Psoas muscle (tissue), 8 donors: ENCODE measurements around the gene CFAP70. TPM values are rescaled to one million over a fixed set of nuclear protein-coding genes. Genes with fewer than 3 reads are reported as not detected.

Experiments used
- ATAC-seq, 4 donors: fragments of 200-7000 bp; cut with Tn5 transposase; one replicate each; pipeline ENCODE4 v1.9.1; 2020; ENCODE audit warnings: moderate library complexity in 3 of 4, mild to moderate bottlenecking in 2 of 4
- DNase-seq, 2 donors: peaks; one replicate each; pipeline ENCODE4 v3.0.0-alpha.2; 2020
- H3K27ac ChIP-seq: fragments of 200-600 bp; one replicate; pipeline ENCODE4 v1.8.0; 2022
- H3K27me3 ChIP-seq, 3 donors: fragments of 200-600 bp in 1 of 3; one replicate each; pipeline versions ENCODE4 v1.6.1 to v1.8.0; 2013 to 2022; ENCODE audit warnings: low read length in 2 of 3, mild to moderate bottlenecking in 2 of 3, moderate library complexity in 1 of 3; ENCODE audit not compliant: insufficient read depth in 3 of 3
- H3K36me3 ChIP-seq, 2 donors: fragments of 200-600 bp in 1 of 2; one replicate each; pipeline versions ENCODE4 v1.6.1 to v1.8.0; 2013 to 2022; ENCODE audit warnings: low read depth in 1 of 2, mild to moderate bottlenecking in 1 of 2, moderate library complexity in 1 of 2; ENCODE audit not compliant: insufficient read depth in 1 of 2
- H3K4me1 ChIP-seq: fragments of 200-600 bp; one replicate; pipeline ENCODE4 v1.8.0; 2022
- H3K4me3 ChIP-seq: fragments of 200-600 bp; one replicate; pipeline ENCODE4 v1.8.0; 2022; ENCODE audit warnings: mild to moderate bottlenecking
- H3K9me3 ChIP-seq: fragments of 200-600 bp; one replicate; pipeline ENCODE4 v1.8.0; 2022
- CTCF ChIP-seq: fragments of 200-600 bp; IDR thresholded peaks from one replicate; pipeline ENCODE4 v1.8.0; 2022; ENCODE audit warnings: antibody characterized with exemption
- WGBS, 3 donors: extraction: QIAGEN DNeasy Blood & Tissue Kit; methylation state at CpG; one replicate each; pipeline versions ENCODE4 v1.1.6 to v1.1.7; 2013; 5-methylcytosine and 5-hydroxymethylcytosine counted together
- intact Hi-C, 2 donors: fragments of 100-400 bp; cut with DNase I; formaldehyde crosslinking; loops; one replicate each; pipeline versions ENCODE4 v1.11.0 to v1.14.2; 2022
- polyA plus RNA-seq, 3 donors: library from polyadenylated mRNA; stranded (reverse); fragments of 200-250 nt; gene quantifications; one replicate each; pipeline ENCODE4 v1.2.3, GENCODE V29; 2013
- total RNA-seq, 4 donors: library from RNA; stranded (reverse); fragmentation: NEBNext Ultra II Directional in 2 of 4; extraction: Animal tissue kit (Norgen Biotek cat#: 25700) in 2 of 4; gene quantifications; one replicate each; pipeline versions ENCODE4 v1.2.1 to v1.2.4, GENCODE V29; 2021 to 2023
- donor health status: healthy with polysubstance abuse.
- donor health status: DM: no; HTN: no; CAD: no; lungs with moderate emphysema.
- donor health status: Bipolar disorder and iron deficiency.
- donor health status: healthy.
- donor health status: DM: yes; HTN: yes; CAD: no.
- donor health status: DM: no; HTN: no; CAD: no.
- donor health status: DM: no; HTN: no; CAD: no.
- donor health status: DM: yes; HTN: yes; CAD: no.

CFAP70 gene
- total and polyA plus RNA-seq, 7 donors: 0.08 to 0.86 (median 0.47) TPM

- no peak for ATAC-seq
Measured at GRCh38 chr10:73239908-73240307, 118.8 kb downstream of the CFAP70 start.

GRCh38 chr10:73238990-73239566, 119.6 kb downstream of the CFAP70 start:
- Histone ChIP-seq H3K27me3 (no peaks in the 10 kb centered on the region), H3K9me3 (no peaks in the 10 kb centered on the region), H3K4me1 (no peaks in the 10 kb centered on the region), H3K4me3 (no peak overlapping the region), H3K27ac (no peak overlapping the region), H3K36me3 (peaks cover 4 to 91% of the 10 kb centered on the region in 2 donors)
- 91 to 96% (median 94%) methylated on average over 5 of the region's 5 CpGs for WGBS, 3 donors
- ATAC-seq (no peak), DNase-seq (no peak)
- intact Hi-C loops: no loop called here
- no peak for TF ChIP-seq CTCF

More at GRCh38 chr10:73239908-73240307, 118.8 kb downstream of the CFAP70 start:
- no peaks in the 10 kb centered on the region for H3K27me3 ChIP-seq
- H3K27ac ChIP-seq: no peak overlapping the region
- no peaks in the 10 kb centered on the region for H3K9me3 ChIP-seq
- no peak for DNase-seq
- no peak overlapping the region for H3K4me3 ChIP-seq
- no peak for TF ChIP-seq CTCF
- no peaks in the 10 kb centered on the region for H3K4me1 ChIP-seq
- 92 to 98% (median 92%) methylated on average over 2 of the region's 2 CpGs for WGBS, 3 donors
- intact Hi-C loops: no loop called here
- peaks cover 4 to 91% of the 10 kb centered on the region in 2 donors for H3K36me3 ChIP-seq

GRCh38 chr10:73234695-73235094, 124.0 kb downstream of the CFAP70 start:
- 86 to 91% (median 87%) methylated on average over 7 of the region's 7 CpGs for WGBS, 3 donors
- peaks cover 2 to 90% of the 10 kb centered on the region in 2 donors for H3K36me3 ChIP-seq

GRCh38 chr10:73233883-73234282, 124.8 kb downstream of the CFAP70 start:
- H3K36me3 ChIP-seq: peaks cover 4 to 83% of the 10 kb centered on the region in 2 donors
- no peaks in the 10 kb centered on the region for H3K27me3 ChIP-seq
- 81 to 90% (median 87%) methylated on average over 2 of the region's 2 CpGs for WGBS, 3 donors
- no peak for TF ChIP-seq CTCF
- intact Hi-C loops: no loop called here
- H3K27ac ChIP-seq: peak overlapping the region; percentile 32
- no peak overlapping the region for H3K4me3 ChIP-seq
- ATAC-seq (peak in 3 of 4 donors; percentile 31 to 80 (median 63)), DNase-seq (no peak)
- peaks cover 10% of the 10 kb centered on the region for H3K4me1 ChIP-seq
- no peaks in the 10 kb centered on the region for H3K9me3 ChIP-seq

More at GRCh38 chr10:73234695-73235094, 124.0 kb downstream of the CFAP70 start:
- no peak for TF ChIP-seq CTCF
- Histone ChIP-seq H3K4me1 (peaks cover 7% of the 10 kb centered on the region), H3K4me3 (no peak overlapping the region), H3K27me3 (no peaks in the 10 kb centered on the region), H3K27ac (no peak overlapping the region), H3K9me3 (no peaks in the 10 kb centered on the region)
- ATAC-seq: no peak
- no peak for DNase-seq
- intact Hi-C loops: no loop called here

GRCh38 chr10:73232887-73233286, 125.8 kb downstream of the CFAP70 start:
- no peak overlapping the region for H3K27ac ChIP-seq
- H3K9me3 ChIP-seq: no peaks in the 10 kb centered on the region
- H3K27me3 ChIP-seq: no peaks in the 10 kb centered on the region
- no peak for ATAC-seq
- H3K36me3 ChIP-seq: peaks cover 4 to 75% of the 10 kb centered on the region in 2 donors
- H3K4me1 ChIP-seq: peaks cover 10% of the 10 kb centered on the region
- intact Hi-C loops: no loop called here
- TF ChIP-seq CTCF: no peak
- WGBS, 3 donors: 86 to 91% (median 89%) methylated on average over 8 of the region's 8 CpGs
- DNase-seq: no peak
- H3K4me3 ChIP-seq: no peak overlapping the region
